Suprapubic skin (tissue), 3 donors: ENCODE data around the gene OSBPL2.

ENCODE experiments used
- EP300 ChIP-seq: sonication (generic); formaldehyde crosslinking; IDR thresholded peaks from one replicate; pipeline ENCODE4 v1.6.1; 2017; ENCODE audit warnings: antibody characterized with exemption
- TF ChIP-seq, protein P1 (sequence below), 2 donors: fragments of 200-600 bp in 1 of 2; fragments of 450-650 bp in 1 of 2; sonication (generic) in 1 of 2; IDR thresholded peaks; one replicate each; pipeline ENCODE4 v1.5.1; 2016 to 2019; ENCODE audit warnings: antibody characterized with exemption in 2 of 2, mild to moderate bottlenecking in 1 of 2, moderate library complexity in 1 of 2

DNA sequence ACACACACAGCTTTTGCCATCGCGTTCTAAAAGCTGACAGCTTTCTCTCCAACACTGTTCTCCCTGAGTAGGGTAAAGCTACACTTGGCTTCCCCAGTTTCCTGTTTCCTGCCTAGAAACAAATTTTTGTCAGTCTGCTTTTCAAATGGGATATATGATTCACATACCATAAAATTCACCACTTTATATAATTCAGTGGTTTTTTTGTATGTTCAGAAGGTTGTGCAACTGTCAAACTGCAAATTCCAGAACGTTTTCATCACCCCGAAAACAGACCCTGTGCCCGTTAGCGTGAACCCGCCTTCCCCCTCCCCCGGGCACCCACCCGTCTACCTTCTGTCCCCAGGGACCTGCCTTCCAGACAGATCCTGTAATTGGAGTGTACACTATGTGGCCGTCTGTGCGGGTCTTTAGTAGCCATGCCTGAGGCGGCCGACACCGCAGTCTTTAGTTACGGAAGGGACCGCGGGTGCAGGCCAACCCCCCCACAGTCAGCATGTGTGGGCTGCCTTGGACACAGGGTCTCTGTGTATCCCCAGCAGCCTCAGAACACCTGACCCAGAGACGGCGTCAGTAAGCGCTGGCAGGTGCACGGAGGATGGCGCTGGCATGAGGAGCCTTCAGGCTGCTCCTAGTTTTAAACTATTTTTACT is 34.8 kb upstream of the OSBPL2 start:
- TF ChIP-seq, protein P1, sequence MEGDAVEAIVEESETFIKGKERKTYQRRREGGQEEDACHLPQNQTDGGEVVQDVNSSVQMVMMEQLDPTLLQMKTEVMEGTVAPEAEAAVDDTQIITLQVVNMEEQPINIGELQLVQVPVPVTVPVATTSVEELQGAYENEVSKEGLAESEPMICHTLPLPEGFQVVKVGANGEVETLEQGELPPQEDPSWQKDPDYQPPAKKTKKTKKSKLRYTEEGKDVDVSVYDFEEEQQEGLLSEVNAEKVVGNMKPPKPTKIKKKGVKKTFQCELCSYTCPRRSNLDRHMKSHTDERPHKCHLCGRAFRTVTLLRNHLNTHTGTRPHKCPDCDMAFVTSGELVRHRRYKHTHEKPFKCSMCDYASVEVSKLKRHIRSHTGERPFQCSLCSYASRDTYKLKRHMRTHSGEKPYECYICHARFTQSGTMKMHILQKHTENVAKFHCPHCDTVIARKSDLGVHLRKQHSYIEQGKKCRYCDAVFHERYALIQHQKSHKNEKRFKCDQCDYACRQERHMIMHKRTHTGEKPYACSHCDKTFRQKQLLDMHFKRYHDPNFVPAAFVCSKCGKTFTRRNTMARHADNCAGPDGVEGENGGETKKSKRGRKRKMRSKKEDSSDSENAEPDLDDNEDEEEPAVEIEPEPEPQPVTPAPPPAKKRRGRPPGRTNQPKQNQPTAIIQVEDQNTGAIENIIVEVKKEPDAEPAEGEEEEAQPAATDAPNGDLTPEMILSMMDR (IDR thresholded peaks at IDR 0.05): no peak
- TF ChIP-seq EP300: no peak
